K562 (cell line): ENCODE data around the gene CNTN4. TPM values are rescaled to one million over a fixed set of nuclear protein-coding genes. Genes with fewer than 3 reads are reported as not detected.

Experiments
- ATAC-seq: fragments of 200-7000 bp; cut with Tn5 transposase; 3 replicates; pipeline ENCODE4 v1.9.1; 2020; ENCODE audit warnings: moderate library complexity
- BruUV-seq: library from RNA; stranded (reverse); fragments of 400-500 nt; replicated peaks from 2 replicates; lab custom pipeline; 2021; lab: Mats Ljungman, UMichigan
- CTCF ChIA-PET: fragments of 300-600 bp; formaldehyde crosslinking; extraction: SDS; loops from one replicate; lab custom pipeline; 2021; ENCODE audit warnings: low intra/inter-chr PET ratio; lab: Yijun Ruan, JAX
- POLR2A ChIA-PET: fragments of 300-600, 350-650 bp; sonication (Branson Sonifier 250); formaldehyde crosslinking; extraction: SDS; loops from one replicate; lab custom pipeline; 2021; ENCODE audit warnings: antibody characterized with exemption, inconsistent platforms; lab: Yijun Ruan, JAX
- DNase-seq, 4 experiments: peaks; one replicate each; pipeline versions ENCODE4 v3.0.0 to v3.0.0-alpha.2; 2011 to 2018; ENCODE audit warnings: low spot score in 3 of 4, mixed read lengths in 3 of 4; ENCODE audit errors: extremely low read depth in 1 of 4
- FAIRE-seq: peaks from 2 replicates; lab custom pipeline; 2011; peaks lifted over from hg19 to GRCh38; lab: Jason Lieb, UNC
- H2AFZ ChIP-seq: 2 replicates; pipeline ENCODE4 v1.6.0; 2011; ENCODE audit warnings: low read depth, low read length, control low read depth, inconsistent platforms
- H3K27ac ChIP-seq: fragments of 200-600 bp; 3 replicates; pipeline ENCODE4 v1.8.0; 2011; ENCODE audit warnings: low read depth, mild to moderate bottlenecking, control low read depth, inconsistent platforms, low read length, moderate library complexity, mixed read lengths; ENCODE audit errors: extremely low read depth
- H3K27me3 ChIP-seq, 2 experiments: fragments of 300-600 bp in 1 of 2; 2 replicates in 1 of 2; 3 replicates in 1 of 2; pipeline versions ENCODE4 v1.6.0 to v1.8.0; 2011; ENCODE audit warnings: inconsistent platforms in 2 of 2, low read length in 2 of 2, mild to moderate bottlenecking in 1 of 2, mixed read lengths in 1 of 2, moderate library complexity in 1 of 2; ENCODE audit not compliant: control insufficient read depth in 2 of 2, insufficient read depth in 2 of 2
- H3K36me3 ChIP-seq: fragments of 300-600 bp; 3 replicates; pipeline ENCODE4 v1.8.0; 2011; ENCODE audit warnings: mild to moderate bottlenecking, low read length, inconsistent platforms; ENCODE audit not compliant: control insufficient read depth, insufficient read depth
- H3K4me1 ChIP-seq, 2 experiments: fragments of 200-600 bp in 1 of 2; replicated peaks in 1 of 2; 2 replicates in 1 of 2; 3 replicates in 1 of 2; pipeline versions ENCODE4 v1.5.1 to v1.8.0; 2011; ENCODE audit warnings: inconsistent platforms in 2 of 2, low read length in 2 of 2, mild to moderate bottlenecking in 1 of 2, mixed read lengths in 1 of 2, moderate library complexity in 1 of 2; ENCODE audit not compliant: control insufficient read depth in 2 of 2, insufficient read depth in 2 of 2
- H3K4me2 ChIP-seq: 2 replicates; pipeline ENCODE4 v1.6.1; 2011; ENCODE audit warnings: low read length, control low read depth, inconsistent platforms, mixed read lengths; ENCODE audit not compliant: insufficient read depth
- H3K4me3 ChIP-seq: fragments of 200-600 bp; sonication (generic), shearing (Covaris generic); 2 replicates; pipeline ENCODE4 v1.5.1; 2016; ENCODE audit warnings: control low read depth, inconsistent platforms
- H3K79me2 ChIP-seq: fragments of 200-600 bp; 3 replicates; pipeline ENCODE4 v1.8.0; 2011; ENCODE audit warnings: low read length, inconsistent platforms; ENCODE audit not compliant: control insufficient read depth, insufficient read depth
- H3K9ac ChIP-seq, 2 experiments: 2 replicates each; pipeline versions ENCODE4 v1.6.0 to v1.6.1; 2011; ENCODE audit warnings: low read depth in 2 of 2, low read length in 2 of 2, control low read depth in 1 of 2, inconsistent platforms in 1 of 2, mild to moderate bottlenecking in 1 of 2, mixed read lengths in 1 of 2; ENCODE audit not compliant: insufficient read depth in 1 of 2
- H3K9me1 ChIP-seq: one replicate; pipeline ENCODE4 v1.6.0; 2011; ENCODE audit warnings: inconsistent platforms, mild to moderate bottlenecking, low read length, moderate library complexity; ENCODE audit not compliant: control insufficient read depth, insufficient read depth
- H3K9me3 ChIP-seq: replicated peaks from 2 replicates; pipeline ENCODE4 v1.5.1; 2011; ENCODE audit warnings: low read depth, low read length, inconsistent platforms; ENCODE audit not compliant: control insufficient read depth, insufficient read depth
- H4K20me1 ChIP-seq: replicated peaks from 2 replicates; pipeline ENCODE4 v1.6.1; 2011; ENCODE audit warnings: low read length, inconsistent platforms, mixed read lengths; ENCODE audit not compliant: control insufficient read depth, insufficient read depth
- CCAR2 ChIP-seq: fragments of 200-400 bp; formaldehyde crosslinking; IDR thresholded peaks from 2 replicates; pipeline ENCODE4 v1.6.1; 2017; ENCODE audit warnings: mild to moderate bottlenecking, low read depth, low read length
- CEBPB ChIP-seq: fragments of 450-650 bp; IDR thresholded peaks from 2 replicates; pipeline ENCODE4 v1.6.1; 2016; ENCODE audit warnings: missing genetic modification characterization, missing compliant biosample characterization
- FOSL1 ChIP-seq: fragments of 200-800 bp; sonication (Bioruptor generic); conservative IDR thresholded peaks from 2 replicates; pipeline ENCODE4 v1.6.1; 2016; ENCODE audit warnings: missing genetic modification characterization, missing compliant biosample characterization
- HNRNPK ChIP-seq: fragments of 200-400 bp; formaldehyde crosslinking; IDR thresholded peaks from one replicate; pipeline ENCODE4 v1.6.1; 2018; ENCODE audit warnings: mild to moderate bottlenecking, low read depth, low read length; ENCODE audit not compliant: poor library complexity, severe bottlenecking
- KDM4B ChIP-seq, 2 experiments: fragments of 450-650 bp in 1 of 2; sonication (generic) in 1 of 2; IDR thresholded peaks; 2 replicates each; pipeline ENCODE4 v1.6.1; 2016 to 2017; ENCODE audit warnings: borderline replicate concordance in 2 of 2, antibody characterized with exemption in 1 of 2, low read depth in 1 of 2, mild to moderate bottlenecking in 1 of 2
- PML ChIP-seq: IDR thresholded peaks from 2 replicates; pipeline ENCODE4 v1.6.1; 2012; ENCODE audit warnings: low read length, inconsistent platforms
- RFX5 ChIP-seq: IDR thresholded peaks from 2 replicates; pipeline ENCODE4 v1.6.1; 2011; ENCODE audit warnings: low read depth, mild to moderate bottlenecking, improper control_type of control experiment, low read length
- STAT5A ChIP-seq: IDR thresholded peaks from 2 replicates; pipeline ENCODE4 v1.6.1; 2012; ENCODE audit warnings: low read length, inconsistent platforms, borderline replicate concordance
- ZNF384 ChIP-seq: IDR thresholded peaks from 2 replicates; pipeline ENCODE4 v1.6.1; 2012; ENCODE audit warnings: low read depth, low read length, improper control_type of control experiment
- whole genome bisulfite sequencing: fragments of 100-300 bp; shearing (Covaris generic); methylation state at CpG from one replicate; pipeline ENCODE4 v1.1.6; 2016; ENCODE audit warnings: low coverage, mixed read lengths; ENCODE audit not compliant: insufficient coverage; ENCODE audit errors: missing lambda C conversion rate; 5-methylcytosine and 5-hydroxymethylcytosine counted together
- in situ Hi-C: fragments of 300-500 bp; cut with MboI; formaldehyde crosslinking; loops from 4 replicates; pipeline ENCODE4 v1.15.0; 2018; ENCODE audit warnings: inconsistent platforms, mixed read lengths
- intact Hi-C: fragments of 100-400 bp; cut with micrococcal nuclease; formaldehyde crosslinking; loops from 2 replicates; pipeline ENCODE4 v1.14.2; 2022
- polyA plus RNA-seq, 8 experiments: library from polyadenylated mRNA; depleted of rRNA in 4 of 8; stranded (reverse) in 5 of 8; unstranded in 3 of 8; fragments of >200 nt; fragmentation: Nextera tagmentation in 2 of 8; fragmentation: Illumina TruSeq in 1 of 8; extraction: Ambion mirVana in 2 of 8; extraction: Trizol in 1 of 8; gene quantifications; 2 replicates each; pipeline versions ENCODE4 v1.2.1 to v1.2.3, GENCODE V29; 2011 to 2014; ENCODE audit warnings: inconsistent platforms in 1 of 8, missing spikeins in 1 of 8
- total RNA-seq, 7 experiments: library from RNA; depleted of rRNA in 6 of 7; stranded (reverse); fragments of >200 nt in 6 of 7; fragmentation: Illumina TruSeq in 2 of 7; extraction: Trizol in 2 of 7; gene quantifications; 2 replicates each; pipeline versions ENCODE4 v1.2.1 to v1.2.3, GENCODE V29; 2011 to 2021; ENCODE audit warnings: low replicate concordance in 1 of 7
- TF ChIP-seq, protein P1 (sequence below): sonication (generic); formaldehyde crosslinking; IDR thresholded peaks from 2 replicates; pipeline ENCODE4 v1.8.0; 2022; ENCODE audit warnings: mild to moderate bottlenecking, missing genetic modification reagents
- TF ChIP-seq, protein P2 (sequence below), 2 experiments: fragments of 450-650 bp; IDR thresholded peaks; 2 replicates each; pipeline ENCODE4 v1.6.1; 2018; ENCODE audit warnings: mild to moderate bottlenecking in 2 of 2, low read depth in 1 of 2; ENCODE audit not compliant: partially characterized antibody in 2 of 2

Gene CNTN4
- total and polyA plus RNA-seq, 9 of the 15 experiments (the other 6 are each of a cell fraction or from before 2014, with no cell fraction given) = not detected

DNA sequence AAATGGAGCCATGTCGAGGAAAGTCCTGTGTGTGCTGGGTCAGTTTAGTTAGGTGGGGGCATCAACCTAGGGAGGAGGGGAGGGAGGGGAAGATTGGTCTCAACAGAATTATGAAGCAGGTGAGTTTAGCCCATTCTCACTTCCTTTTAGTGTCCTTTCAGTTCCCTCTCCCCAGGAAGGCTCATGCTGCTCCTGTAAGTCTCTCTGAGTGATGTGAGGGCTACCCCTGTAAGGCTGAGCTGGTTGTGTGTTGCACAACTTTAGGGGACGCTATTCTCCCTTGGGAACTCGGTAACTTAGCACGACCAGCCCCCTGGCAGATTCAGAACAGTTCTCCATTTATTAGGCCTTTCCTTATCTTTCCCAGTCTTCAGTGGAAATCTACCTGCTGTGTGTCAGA is 990.4 kb downstream of the CNTN4 start:
- Histone ChIP-seq H3K27me3 (peaks cover 0 to 4% of the 10 kb centered on the region in 2 experiments; a peak in 2 of 5 replicates), H3K4me3 (no peak overlapping the region), H3K4me2 (no peak overlapping the region), H3K9ac (no peak overlapping the region), H3K79me2 (no peaks in the 10 kb centered on the region), H3K9me1 (no peaks in the 10 kb centered on the region), H4K20me1 (no peaks in the 10 kb centered on the region), H3K27ac (no peak overlapping the region), H2AFZ (no peak overlapping the region), H3K9me3 (no peaks in the 10 kb centered on the region), H3K36me3 (no peaks in the 10 kb centered on the region), H3K4me1 (peaks cover 0 to 7% of the 10 kb centered on the region in 2 experiments; a peak in 2 of 5 replicates)
- FAIRE-seq (no peak), DNase-seq (no peak), ATAC-seq (no peak)
- no TSS peak for BruUV-seq
- TF ChIP-seq CEBPB (tag) (no peak), ZNF384 (no peak), RFX5 (no peak)
- ChIA-PET CTCF (no interaction called here), POLR2A (no interaction called here)
- WGBS = 2% methylated on average over 4 of the region's 4 CpGs
- in situ Hi-C loops (no loop called here), intact Hi-C loops (no loop called here)

DNA sequence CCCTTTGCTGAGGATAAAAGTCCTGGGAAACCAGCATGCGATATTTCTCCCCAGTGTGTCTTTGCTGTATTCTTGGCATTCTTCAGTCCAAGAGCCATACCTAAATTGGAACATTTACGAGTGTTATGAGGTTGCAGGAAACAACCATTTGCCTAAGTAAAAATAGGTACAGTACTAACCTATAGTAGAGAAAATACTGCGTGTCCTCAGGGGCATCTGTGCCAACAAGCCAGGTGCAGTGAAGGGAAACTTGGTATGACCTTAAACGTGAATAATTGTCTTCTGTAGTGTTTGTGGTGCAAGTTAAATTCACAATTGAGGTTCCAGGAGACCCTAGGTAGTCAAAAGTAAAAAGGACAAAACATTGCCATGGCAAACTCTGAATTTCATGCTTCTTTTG is 999.3 kb downstream of the CNTN4 start:
- no peak overlapping the region for H3K27ac ChIP-seq
- ATAC-seq (no peak), FAIRE-seq (no peak), DNase-seq (no peak)
- CTCF ChIA-PET = no interaction called here
- H2AFZ ChIP-seq = no peak overlapping the region
- no peaks in the 10 kb centered on the region; a peak in 1 of 5 replicates for H3K4me1 ChIP-seq
- no TSS peak for BruUV-seq
- no peaks in the 10 kb centered on the region for H4K20me1 ChIP-seq
- H3K4me2 ChIP-seq = no peak overlapping the region
- H3K4me3 ChIP-seq = no peak overlapping the region
- H3K36me3 ChIP-seq = no peaks in the 10 kb centered on the region
- in situ Hi-C loops (no loop called here), intact Hi-C loops (no loop called here)
- H3K9me1 ChIP-seq = no peaks in the 10 kb centered on the region
- no peaks in the 10 kb centered on the region for H3K79me2 ChIP-seq
- H3K27me3 ChIP-seq = peaks cover 9 to 17% of the 10 kb centered on the region in 2 experiments; a peak in 3 of 5 replicates
- H3K9me3 ChIP-seq = no peaks in the 10 kb centered on the region
- no peak overlapping the region for H3K9ac ChIP-seq
- POLR2A ChIA-PET = interaction anchor here (1.0 kb wide), 1 partner anchor 12 kb away, joined by 5 read pairs; the partner anchor contains the start of gene IL5RA
- WGBS = 2% methylated on average over 4 of the region's 4 CpGs
- TF ChIP-seq, protein P1, sequence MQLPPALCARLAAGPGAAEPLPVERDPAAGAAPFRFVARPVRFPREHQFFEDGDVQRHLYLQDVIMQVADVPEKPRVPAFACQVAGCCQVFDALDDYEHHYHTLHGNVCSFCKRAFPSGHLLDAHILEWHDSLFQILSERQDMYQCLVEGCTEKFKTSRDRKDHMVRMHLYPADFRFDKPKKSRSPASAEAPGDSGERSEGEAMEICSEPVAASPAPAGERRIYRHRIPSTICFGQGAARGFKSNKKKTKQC (CRISPR knock-in tag) = no peak
- TF ChIP-seq KDM4B (IDR thresholded peaks at IDR 0.05; ENCODE audit: borderline replicate concordance in 2 of 2, low read depth in 1 of 2) = no peak
- TF ChIP-seq STAT5A = no peak
- no peak for TF ChIP-seq CCAR2
- no peak for TF ChIP-seq PML
- TF ChIP-seq FOSL1 (tag) = no peak
- no peak for TF ChIP-seq HNRNPK
- TF ChIP-seq, protein P2, sequence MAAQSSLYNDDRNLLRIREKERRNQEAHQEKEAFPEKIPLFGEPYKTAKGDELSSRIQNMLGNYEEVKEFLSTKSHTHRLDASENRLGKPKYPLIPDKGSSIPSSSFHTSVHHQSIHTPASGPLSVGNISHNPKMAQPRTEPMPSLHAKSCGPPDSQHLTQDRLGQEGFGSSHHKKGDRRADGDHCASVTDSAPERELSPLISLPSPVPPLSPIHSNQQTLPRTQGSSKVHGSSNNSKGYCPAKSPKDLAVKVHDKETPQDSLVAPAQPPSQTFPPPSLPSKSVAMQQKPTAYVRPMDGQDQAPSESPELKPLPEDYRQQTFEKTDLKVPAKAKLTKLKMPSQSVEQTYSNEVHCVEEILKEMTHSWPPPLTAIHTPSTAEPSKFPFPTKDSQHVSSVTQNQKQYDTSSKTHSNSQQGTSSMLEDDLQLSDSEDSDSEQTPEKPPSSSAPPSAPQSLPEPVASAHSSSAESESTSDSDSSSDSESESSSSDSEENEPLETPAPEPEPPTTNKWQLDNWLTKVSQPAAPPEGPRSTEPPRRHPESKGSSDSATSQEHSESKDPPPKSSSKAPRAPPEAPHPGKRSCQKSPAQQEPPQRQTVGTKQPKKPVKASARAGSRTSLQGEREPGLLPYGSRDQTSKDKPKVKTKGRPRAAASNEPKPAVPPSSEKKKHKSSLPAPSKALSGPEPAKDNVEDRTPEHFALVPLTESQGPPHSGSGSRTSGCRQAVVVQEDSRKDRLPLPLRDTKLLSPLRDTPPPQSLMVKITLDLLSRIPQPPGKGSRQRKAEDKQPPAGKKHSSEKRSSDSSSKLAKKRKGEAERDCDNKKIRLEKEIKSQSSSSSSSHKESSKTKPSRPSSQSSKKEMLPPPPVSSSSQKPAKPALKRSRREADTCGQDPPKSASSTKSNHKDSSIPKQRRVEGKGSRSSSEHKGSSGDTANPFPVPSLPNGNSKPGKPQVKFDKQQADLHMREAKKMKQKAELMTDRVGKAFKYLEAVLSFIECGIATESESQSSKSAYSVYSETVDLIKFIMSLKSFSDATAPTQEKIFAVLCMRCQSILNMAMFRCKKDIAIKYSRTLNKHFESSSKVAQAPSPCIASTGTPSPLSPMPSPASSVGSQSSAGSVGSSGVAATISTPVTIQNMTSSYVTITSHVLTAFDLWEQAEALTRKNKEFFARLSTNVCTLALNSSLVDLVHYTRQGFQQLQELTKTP (IDR thresholded peaks at IDR 0.05; ENCODE audit: low read depth in 1 of 2, partially characterized antibody in 2 of 2) = no peak
